Vagina (tissue), 2 donors: ENCODE data around the gene SIPA1L3.

ENCODE experiments used
- CTCF ChIP-seq, 3 experiments: fragments of 450-650 bp in 2 of 3; fragments of 200-600 bp in 1 of 3; sonication (generic) in 1 of 3; IDR thresholded peaks; one replicate each; pipeline ENCODE4 v1.5.1; 2017 to 2019; ENCODE audit warnings: antibody characterized with exemption in 3 of 3, mild to moderate bottlenecking in 2 of 3, moderate library complexity in 2 of 3
- POLR2A ChIP-seq, 2 donors: fragments of 450-650 bp; IDR thresholded peaks; one replicate each; pipeline ENCODE4 v1.6.1; 2017; ENCODE audit warnings: antibody characterized with exemption in 2 of 2, mild to moderate bottlenecking in 2 of 2, moderate library complexity in 2 of 2
- POLR2AphosphoS5 ChIP-seq, 2 donors: sonication (generic); formaldehyde crosslinking; IDR thresholded peaks; one replicate each; pipeline ENCODE4 v1.9.0; 2017; ENCODE audit warnings: antibody characterized with exemption in 2 of 2, mild to moderate bottlenecking in 2 of 2, low read depth in 1 of 2; ENCODE audit not compliant: insufficient read depth in 1 of 2

GRCh38 chr19:38151242-38151641, 244.2 kb downstream of the SIPA1L3 start:
- TF ChIP-seq POLR2A (IDR thresholded peaks at IDR 0.05), result no peak
- TF ChIP-seq POLR2AphosphoS5 (IDR thresholded peaks at IDR 0.05; ENCODE audit: insufficient read depth in 1 of 2, low read depth in 1 of 2), result no peak
- TF ChIP-seq CTCF (IDR thresholded peaks at IDR 0.05), result no peak
